ENCODE measurements around the gene LRRC4. TPM values are rescaled to one million over a fixed set of nuclear protein-coding genes. Genes with fewer than 3 reads are reported as not detected.

Gene LRRC4
- total and polyA plus RNA-seq, 2 donors (not counting 3 experiments of a cell fraction or from before 2014, with no cell fraction given), result 3.8 to 4.2 TPM

DNA sequence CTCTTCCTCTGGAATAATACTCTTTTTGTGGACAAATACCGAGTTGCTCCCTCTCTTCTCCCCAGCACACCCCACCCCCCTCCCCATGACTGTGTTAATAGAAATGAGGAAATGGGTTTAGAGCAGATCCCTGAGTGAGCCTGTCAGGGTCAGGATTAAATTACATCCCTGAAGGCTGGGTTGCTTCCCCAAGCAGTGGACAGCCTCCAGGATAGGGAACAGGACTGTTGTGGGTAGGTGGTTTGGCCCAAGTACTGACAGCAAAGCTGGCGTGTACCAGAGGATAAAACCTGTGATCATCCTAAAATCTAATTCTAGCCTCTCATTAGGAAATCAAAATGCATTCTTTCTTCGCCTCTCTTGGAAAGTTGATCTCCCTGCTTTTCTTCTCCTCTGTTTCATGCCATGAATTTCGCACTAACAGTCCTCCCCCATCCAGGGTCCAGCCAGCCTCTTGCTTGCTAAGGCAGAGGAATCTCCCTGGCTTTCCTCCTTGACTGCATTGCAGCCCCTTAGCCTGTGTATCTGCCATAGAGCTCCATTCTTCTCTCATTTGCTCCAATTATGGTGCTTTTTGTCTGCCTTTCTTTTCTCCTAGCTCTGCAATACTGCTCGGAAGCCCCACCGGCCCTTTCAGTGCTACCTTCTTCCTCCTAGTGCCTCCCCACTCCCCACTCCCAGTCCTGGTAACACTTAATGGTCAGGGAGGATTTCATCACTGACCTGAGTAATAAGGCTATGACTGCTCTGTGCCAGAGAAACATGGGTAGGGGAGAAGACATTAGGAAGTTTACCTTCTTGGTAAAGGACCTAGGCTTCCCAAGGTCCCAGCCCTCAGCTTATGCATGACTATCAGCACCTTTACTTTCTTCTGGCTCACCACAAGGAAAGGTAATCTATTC lies 8.4 kb downstream of the LRRC4 start:
- ChIA-PET CTCF (no interaction called here), POLR2A (no interaction called here)
- Histone ChIP-seq H3K27ac (ENCODE audit: insufficient read depth, low read depth, low read length) (no peak overlapping the region), H3K4me3 (replicated peaks in 1 of 3; ENCODE audit: insufficient read depth in 1 of 3, low read depth in 1 of 3, low read length in 3 of 3) (no peak overlapping the region), H3K79me2 (ENCODE audit: control insufficient read depth, insufficient read depth, low read length) (no peaks in the 10 kb centered on the region), H3K36me3 (ENCODE audit: control insufficient read depth in 2 of 2, extremely low read depth in 1 of 2, insufficient read depth in 2 of 2, low read length in 2 of 2) (peaks cover 0 to 2% of the 10 kb centered on the region in 2 experiments), H3K9me3 (replicated peaks; ENCODE audit: control insufficient read depth, insufficient read depth, low read length) (no peaks in the 10 kb centered on the region), H2AFZ (ENCODE audit: low read depth, low read length) (no peak overlapping the region), H3K4me1 (ENCODE audit: control insufficient read depth, extremely low read depth, insufficient read depth, low read length) (peaks cover 13% of the 10 kb centered on the region), H3K9ac (replicated peaks; ENCODE audit: extremely low read depth, insufficient read depth, low read length) (no peak overlapping the region), H3K27me3 (ENCODE audit: control insufficient read depth in 2 of 2, insufficient read depth in 2 of 2, low read length in 2 of 2) (no peaks in the 10 kb centered on the region), H3K9me1 (replicated peaks; ENCODE audit: control insufficient read depth, extremely low read depth, insufficient read depth, low read length) (no peaks in the 10 kb centered on the region), H4K20me1 (replicated peaks; ENCODE audit: control insufficient read depth, extremely low read depth, insufficient read depth, low read length) (no peaks in the 10 kb centered on the region), H3K4me2 (ENCODE audit: insufficient read depth, low read length) (no peak overlapping the region)
- dilution Hi-C loops (cut with MboI; ENCODE audit: extremely low pct_ligation_motif_present, low sequenced_read_pairs) (no loop called here), intact Hi-C loops (cut with micrococcal nuclease) (no loop called here)
- no peak for TF ChIP-seq POLR2A (IDR thresholded peaks at IDR 0.05; ENCODE audit: low read depth, low read length)
- no TSS peak for BruUV-seq (replicated peaks)
- FAIRE-seq, result no peak
- DNase-seq (ENCODE audit: low read depth, low spot score), result no peak

DNA sequence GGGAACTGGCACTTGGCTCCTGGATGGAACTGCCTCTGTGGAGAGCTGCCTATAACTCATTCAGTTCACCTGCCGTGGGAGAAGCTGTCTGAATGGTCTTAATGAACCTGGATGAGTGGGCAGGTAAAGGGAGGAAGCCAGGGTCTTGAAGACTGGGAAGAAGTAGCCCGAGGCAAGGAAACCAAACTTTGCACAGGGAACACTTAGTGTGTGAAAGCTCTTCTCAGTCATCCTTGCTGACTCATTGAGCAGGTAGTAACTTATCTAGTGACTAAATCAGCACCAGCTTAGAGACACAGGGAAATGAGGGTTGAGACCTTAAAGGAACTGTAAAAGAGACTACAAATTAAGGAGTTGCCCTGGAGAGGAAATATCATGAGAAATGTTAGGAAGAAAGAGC lies 9.9 kb downstream of the LRRC4 start:
- no peaks in the 10 kb centered on the region for H4K20me1 ChIP-seq (replicated peaks; ENCODE audit: control insufficient read depth, extremely low read depth, insufficient read depth, low read length)
- H3K4me1 ChIP-seq (ENCODE audit: control insufficient read depth, extremely low read depth, insufficient read depth, low read length), result peaks cover 18% of the 10 kb centered on the region
- H3K9ac ChIP-seq (replicated peaks; ENCODE audit: extremely low read depth, insufficient read depth, low read length), result no peak overlapping the region
- FAIRE-seq, result no peak
- no peak for DNase-seq (ENCODE audit: low read depth, low spot score)
- TF ChIP-seq, protein P1, sequence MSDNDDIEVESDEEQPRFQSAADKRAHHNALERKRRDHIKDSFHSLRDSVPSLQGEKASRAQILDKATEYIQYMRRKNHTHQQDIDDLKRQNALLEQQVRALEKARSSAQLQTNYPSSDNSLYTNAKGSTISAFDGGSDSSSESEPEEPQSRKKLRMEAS (IDR thresholded peaks at IDR 0.05; ENCODE audit: insufficient read depth, insufficient read length), result no peak
- TF ChIP-seq, protein P2, sequence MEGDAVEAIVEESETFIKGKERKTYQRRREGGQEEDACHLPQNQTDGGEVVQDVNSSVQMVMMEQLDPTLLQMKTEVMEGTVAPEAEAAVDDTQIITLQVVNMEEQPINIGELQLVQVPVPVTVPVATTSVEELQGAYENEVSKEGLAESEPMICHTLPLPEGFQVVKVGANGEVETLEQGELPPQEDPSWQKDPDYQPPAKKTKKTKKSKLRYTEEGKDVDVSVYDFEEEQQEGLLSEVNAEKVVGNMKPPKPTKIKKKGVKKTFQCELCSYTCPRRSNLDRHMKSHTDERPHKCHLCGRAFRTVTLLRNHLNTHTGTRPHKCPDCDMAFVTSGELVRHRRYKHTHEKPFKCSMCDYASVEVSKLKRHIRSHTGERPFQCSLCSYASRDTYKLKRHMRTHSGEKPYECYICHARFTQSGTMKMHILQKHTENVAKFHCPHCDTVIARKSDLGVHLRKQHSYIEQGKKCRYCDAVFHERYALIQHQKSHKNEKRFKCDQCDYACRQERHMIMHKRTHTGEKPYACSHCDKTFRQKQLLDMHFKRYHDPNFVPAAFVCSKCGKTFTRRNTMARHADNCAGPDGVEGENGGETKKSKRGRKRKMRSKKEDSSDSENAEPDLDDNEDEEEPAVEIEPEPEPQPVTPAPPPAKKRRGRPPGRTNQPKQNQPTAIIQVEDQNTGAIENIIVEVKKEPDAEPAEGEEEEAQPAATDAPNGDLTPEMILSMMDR (IDR thresholded peaks at IDR 0.05; ENCODE audit: extremely low read depth in 1 of 2, insufficient read depth in 1 of 2, low read depth in 1 of 2, low read length in 2 of 2), result no peak
- TF ChIP-seq GATA2 (IDR thresholded peaks at IDR 0.05; ENCODE audit: insufficient read depth, insufficient read length, low read depth, low read length) (no peak), POLR2AphosphoS5 (IDR thresholded peaks at IDR 0.05; ENCODE audit: insufficient read depth, low read depth, low read length) (no peak), MYC (IDR thresholded peaks at IDR 0.05; ENCODE audit: low read depth, low read length) (no peak), EZH2 (IDR thresholded peaks at IDR 0.05; ENCODE audit: borderline replicate concordance, low read depth, low read length, severe bottlenecking) (no peak), JUN (IDR thresholded peaks at IDR 0.05; ENCODE audit: borderline replicate concordance, insufficient read depth, insufficient read length, low read depth) (no peak), POLR2A (IDR thresholded peaks at IDR 0.05; ENCODE audit: low read depth, low read length) (no peak), FOS (IDR thresholded peaks at IDR 0.05; ENCODE audit: borderline replicate concordance, insufficient read depth, low read length) (no peak)
- H3K4me2 ChIP-seq (ENCODE audit: insufficient read depth, low read length), result no peak overlapping the region
- H3K9me3 ChIP-seq (replicated peaks; ENCODE audit: control insufficient read depth, insufficient read depth, low read length), result no peaks in the 10 kb centered on the region
- H3K9me1 ChIP-seq (replicated peaks; ENCODE audit: control insufficient read depth, extremely low read depth, insufficient read depth, low read length), result no peaks in the 10 kb centered on the region
- peaks cover 0 to 2% of the 10 kb centered on the region in 2 experiments for H3K36me3 ChIP-seq (ENCODE audit: control insufficient read depth in 2 of 2, extremely low read depth in 1 of 2, insufficient read depth in 2 of 2, low read length in 2 of 2)
- no peak overlapping the region for H3K4me3 ChIP-seq (replicated peaks in 1 of 3; ENCODE audit: insufficient read depth in 1 of 3, low read depth in 1 of 3, low read length in 3 of 3)
- BruUV-seq (replicated peaks), result no TSS peak
- no peak overlapping the region for H2AFZ ChIP-seq (ENCODE audit: low read depth, low read length)
- POLR2A ChIA-PET, result no interaction called here
- H3K27me3 ChIP-seq (ENCODE audit: control insufficient read depth in 2 of 2, insufficient read depth in 2 of 2, low read length in 2 of 2), result no peaks in the 10 kb centered on the region
- no peak overlapping the region for H3K27ac ChIP-seq (ENCODE audit: insufficient read depth, low read depth, low read length)
- intact Hi-C loops (cut with micrococcal nuclease) (no loop called here), dilution Hi-C loops (cut with MboI; ENCODE audit: extremely low pct_ligation_motif_present, low sequenced_read_pairs) (no loop called here)
- CTCF ChIA-PET, result interaction anchor here (1.3 kb wide), 1 partner anchor 8 kb away, joined by 3 read pairs; no protein-coding TSS in a partner anchor
- H3K79me2 ChIP-seq (ENCODE audit: control insufficient read depth, insufficient read depth, low read length), result no peaks in the 10 kb centered on the region
